Daoy (cell line): ENCODE measurements around the gene HSD3B7. TPM values are rescaled to one million over a fixed set of nuclear protein-coding genes. Genes with fewer than 3 reads are reported as not detected.

Source experiments
- DNase-seq: peaks from one replicate; pipeline ENCODE4 v3.0.0-alpha.2; 2015; ENCODE audit warnings: low read depth
- total RNA-seq: library from RNA; depleted of rRNA; stranded (reverse); fragments of >200 nt; shearing (Covaris generic); gene quantifications from 2 replicates; pipeline ENCODE4 v1.2.3, GENCODE V29; 2014; rRNA removed

Gene HSD3B7
- total RNA-seq, 1 experiment from 2014 or later = 3.8 TPM

- DNase-seq = no peak
Observed at GRCh38 chr16:31022544-31023251, 37.7 kb downstream of the HSD3B7 start.

DNA sequence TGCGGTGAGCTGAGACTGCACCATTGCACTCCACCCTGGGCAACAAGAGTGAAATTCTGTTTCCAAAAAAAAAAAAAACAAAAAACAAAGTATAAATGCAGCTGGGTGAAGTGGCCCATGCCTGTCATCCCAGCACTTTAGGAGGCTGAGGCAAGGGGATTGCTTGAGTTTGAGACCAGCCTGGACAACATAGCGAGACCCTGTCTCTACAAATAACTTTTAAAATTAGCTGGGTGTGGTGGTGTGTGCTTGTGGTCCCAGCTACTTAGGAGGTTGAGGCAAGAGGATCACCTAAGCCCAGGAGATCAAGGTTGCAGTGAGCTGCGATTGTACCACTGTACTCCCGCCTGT, 38.2 kb downstream of the HSD3B7 start:
- DNase-seq = no peak

DNA sequence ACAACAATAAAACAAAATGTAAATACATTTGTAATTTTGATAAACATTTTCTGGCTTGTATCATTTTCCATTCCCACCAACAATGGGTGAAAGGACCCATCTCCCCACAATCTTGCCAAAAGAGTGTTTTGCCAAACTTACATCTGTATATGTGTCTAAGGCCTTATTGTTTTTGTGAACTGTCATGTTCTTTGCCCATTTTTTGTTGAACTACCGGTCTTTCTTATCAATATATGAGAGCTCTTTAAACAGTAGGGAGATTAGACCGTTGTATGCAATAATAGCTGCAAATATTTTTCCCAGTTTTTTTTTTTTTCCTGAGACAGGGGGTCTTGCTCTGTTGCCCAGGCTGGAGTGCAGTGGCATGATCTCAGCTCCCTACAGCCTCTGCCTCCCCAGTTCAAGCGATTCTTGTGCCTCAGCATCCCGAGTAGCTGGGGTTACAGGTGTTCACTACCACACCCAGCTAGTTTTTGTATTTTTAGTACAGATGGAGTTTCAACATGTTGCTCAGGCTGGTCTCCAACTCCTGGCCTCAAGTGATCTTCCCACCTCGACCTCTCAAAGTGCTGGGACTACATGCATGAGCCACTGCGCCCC, 38.7 kb downstream of the HSD3B7 start:
- no peak for DNase-seq

- DNase-seq = no peak
Observed at GRCh38 chr16:31025339-31025738, 40.3 kb downstream of the HSD3B7 start.

DNA sequence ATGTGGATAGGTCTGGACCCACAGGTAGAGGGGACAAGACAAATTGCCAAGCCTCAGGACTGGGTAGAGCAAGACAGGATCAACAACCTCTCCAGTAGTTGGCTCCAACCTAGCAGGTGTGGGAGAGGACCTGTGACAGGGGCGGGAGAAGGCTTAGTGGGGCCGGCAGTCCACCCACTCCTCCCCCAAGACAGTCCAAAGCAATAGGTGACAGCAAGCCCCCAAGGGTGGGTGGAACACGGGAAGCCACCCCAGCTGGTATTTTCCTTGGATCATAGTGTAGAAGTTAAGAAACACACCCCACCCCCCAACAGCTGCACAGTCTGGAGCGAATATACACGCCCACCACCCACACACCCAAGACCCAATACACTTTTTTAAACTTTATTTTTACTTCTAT, 44.3 kb downstream of the HSD3B7 start:
- no peak for DNase-seq

GRCh38 chr16:31031276-31031675, 46.3 kb downstream of the HSD3B7 start:
- no peak for DNase-seq

- DNase-seq = peak; percentile 95
Observed at GRCh38 chr16:31032736-31033708, 48.0 kb downstream of the HSD3B7 start, which contains the start of gene STX4. Gene STX4 (plus strand): TSS chr16:31033558. CDS start chr16:31033806, 248 bp downstream.

DNA sequence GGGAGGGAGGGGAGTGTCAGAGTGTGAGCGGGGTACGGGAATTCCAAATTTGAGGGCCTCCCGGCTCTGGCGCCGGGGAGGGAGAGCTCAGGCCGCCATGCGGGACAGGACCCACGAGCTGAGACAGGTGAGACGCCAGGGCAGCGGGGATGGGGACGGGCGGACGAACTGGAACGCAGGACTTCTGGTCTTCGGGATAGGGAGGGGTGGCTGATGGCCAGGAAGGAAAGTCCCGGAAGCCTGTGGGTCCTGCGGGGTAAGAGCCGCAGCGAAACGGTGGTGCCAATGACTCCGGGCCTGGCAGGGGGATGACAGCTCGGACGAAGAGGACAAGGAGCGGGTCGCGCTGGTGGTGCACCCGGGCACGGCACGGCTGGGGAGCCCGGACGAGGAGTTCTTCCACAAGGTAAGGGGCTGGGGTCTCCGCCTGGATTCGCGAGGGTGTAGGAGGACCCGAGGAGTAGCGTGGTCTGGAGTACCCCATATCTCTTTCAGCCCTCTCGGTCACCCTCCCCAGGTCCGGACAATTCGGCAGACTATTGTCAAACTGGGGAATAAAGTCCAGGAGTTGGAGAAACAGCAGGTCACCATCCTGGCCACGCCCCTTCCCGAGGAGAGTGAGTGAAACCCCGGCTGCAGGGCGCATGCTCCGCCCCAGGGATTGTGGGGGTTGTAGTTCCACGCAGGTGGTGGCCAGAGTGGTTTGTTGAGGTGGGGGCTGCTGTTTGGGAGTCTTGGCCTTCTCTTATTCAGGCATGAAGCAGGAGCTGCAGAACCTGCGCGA, 48.9 kb downstream of the HSD3B7 start:
- DNase-seq = peak; percentile 87

- DNase-seq = no peak
Observed at GRCh38 chr16:31036691-31037090, 51.7 kb downstream of the HSD3B7 start.

Other genes starting within 250 kb of the HSD3B7 start
- gene PHKG2, start 236.8 kb upstream of the HSD3B7 start, total RNA-seq = 16.5 and 24.5 TPM in 2 replicates
- gene CFAP119, start 223.1 kb upstream of the HSD3B7 start, total RNA-seq = 0.91 and 5.2 TPM in 2 replicates
- 57.8 and 58.9 TPM in 2 replicates for gene RNF40, start 222.9 kb upstream of the HSD3B7 start, total RNA-seq
- gene ZNF629, start 198.0 kb upstream of the HSD3B7 start, total RNA-seq = 5.0 and 6.5 TPM in 2 replicates
- 27.8 and 29.4 TPM in 2 replicates for gene BCL7C, start 91.1 kb upstream of the HSD3B7 start, total RNA-seq
- 0.33 and 0.46 TPM in 2 replicates for gene CTF1, start 88.6 kb upstream of the HSD3B7 start, total RNA-seq
- gene FBXL19, start 61.6 kb upstream of the HSD3B7 start, total RNA-seq = 14.0 and 16.3 TPM in 2 replicates
- 1.1 and 1.5 TPM in 2 replicates for gene ORAI3, start 36.1 kb upstream of the HSD3B7 start, total RNA-seq
- 1.0 and 1.1 TPM in 2 replicates for gene SETD1A, start 27.5 kb upstream of the HSD3B7 start, total RNA-seq
- under 0.01 TPM in 1 of 2 replicates, not detected in the other for gene STX1B, start 25.4 kb downstream of the HSD3B7 start, total RNA-seq
- gene STX4, start 48.4 kb downstream of the HSD3B7 start, total RNA-seq = 13.7 and 16.1 TPM in 2 replicates
- 8.7 and 10.5 TPM in 2 replicates for gene ZNF668, start 89.0 kb downstream of the HSD3B7 start, total RNA-seq
- 6.0 and 6.3 TPM in 2 replicates for gene ZNF646, start 89.2 kb downstream of the HSD3B7 start, total RNA-seq
- 0.39 and 1.2 TPM in 2 replicates for gene PRSS53, start 103.7 kb downstream of the HSD3B7 start, total RNA-seq
- 58.1 and 77.1 TPM in 2 replicates for gene VKORC1, start 109.6 kb downstream of the HSD3B7 start, total RNA-seq
- 18.1 and 21.3 TPM in 2 replicates for gene BCKDK, start 123.2 kb downstream of the HSD3B7 start, total RNA-seq
- gene KAT8, start 132.5 kb downstream of the HSD3B7 start, total RNA-seq = 39.9 and 44.6 TPM in 2 replicates
- not detected in 2 replicates for gene PRSS8, start 150.5 kb downstream of the HSD3B7 start, total RNA-seq
- 0.17 and 0.18 TPM in 2 replicates for gene PRSS36, start 164.9 kb downstream of the HSD3B7 start, total RNA-seq
- 28.8 and 32.1 TPM in 2 replicates for gene FUS, start 194.9 kb downstream of the HSD3B7 start, total RNA-seq
- gene PYCARD, start 217.6 kb downstream of the HSD3B7 start, total RNA-seq = 14.7 and 23.3 TPM in 2 replicates
- not detected in 2 replicates for gene TRIM72, start 228.9 kb downstream of the HSD3B7 start, total RNA-seq
- gene PYDC1, start 231.9 kb downstream of the HSD3B7 start, total RNA-seq = not detected in 2 replicates